Peyer's patch (tissue), 4 donors: ENCODE measurements around the gene UGT1A7. TPM values are rescaled to one million over a fixed set of nuclear protein-coding genes. Genes with fewer than 3 reads are reported as not detected.

ENCODE experiments used
- DNase-seq, 3 donors: peaks; one replicate each; pipeline ENCODE4 v3.0.0-alpha.2; 2017 to 2019
- H3K27ac ChIP-seq, 4 donors: fragments of 200-600 bp; sonication (generic); one replicate each; pipeline ENCODE4 v1.5.1; 2016 to 2019
- H3K27me3 ChIP-seq, 2 donors: fragments of 200-600 bp; sonication (generic); one replicate each; pipeline ENCODE4 v1.5.1; 2019
- H3K36me3 ChIP-seq, 3 donors: fragments of 200-600 bp; sonication (generic); one replicate each; pipeline ENCODE4 v1.5.1; 2016 to 2019
- H3K4me1 ChIP-seq, 4 donors: fragments of 200-600 bp; sonication (generic); one replicate each; pipeline ENCODE4 v1.5.1; 2016 to 2019
- H3K4me3 ChIP-seq, 4 donors: fragments of 200-600 bp; sonication (generic); 1 replicate in 3 of 4; 2 replicates in 1 of 4; pipeline ENCODE4 v1.5.1; 2016 to 2019; ENCODE audit warnings: mild to moderate bottlenecking in 1 of 4
- H3K9me3 ChIP-seq, 4 donors: fragments of 200-600 bp; sonication (generic); one replicate each; pipeline ENCODE4 v1.5.1; 2016 to 2019; ENCODE audit warnings: mild to moderate bottlenecking in 1 of 4
- POLR2A ChIP-seq, 2 donors: fragments of 450-650 bp; IDR thresholded peaks; one replicate each; pipeline ENCODE4 v1.5.1; 2017; ENCODE audit warnings: antibody characterized with exemption in 2 of 2, mild to moderate bottlenecking in 2 of 2, moderate library complexity in 2 of 2
- total RNA-seq, 4 donors: library from RNA; depleted of rRNA; stranded (reverse); fragments of >200 nt; gene quantifications; one replicate each; pipeline ENCODE4 v1.1.0, GENCODE V29; 2016
- TF ChIP-seq, protein P1 (sequence below), 6 experiments: fragments of 450-650 bp in 4 of 6; fragments of 200-600 bp in 2 of 6; sonication (generic) in 1 of 6; IDR thresholded peaks; one replicate each; pipeline ENCODE4 v1.5.1; 2017 to 2019; ENCODE audit warnings: antibody characterized with exemption in 6 of 6, mild to moderate bottlenecking in 3 of 6, moderate library complexity in 1 of 6

The UGT1A7 gene
- total RNA-seq, 4 donors from 2014 or later, result 8.3 to 33.9 (median 25.0) TPM

DNA sequence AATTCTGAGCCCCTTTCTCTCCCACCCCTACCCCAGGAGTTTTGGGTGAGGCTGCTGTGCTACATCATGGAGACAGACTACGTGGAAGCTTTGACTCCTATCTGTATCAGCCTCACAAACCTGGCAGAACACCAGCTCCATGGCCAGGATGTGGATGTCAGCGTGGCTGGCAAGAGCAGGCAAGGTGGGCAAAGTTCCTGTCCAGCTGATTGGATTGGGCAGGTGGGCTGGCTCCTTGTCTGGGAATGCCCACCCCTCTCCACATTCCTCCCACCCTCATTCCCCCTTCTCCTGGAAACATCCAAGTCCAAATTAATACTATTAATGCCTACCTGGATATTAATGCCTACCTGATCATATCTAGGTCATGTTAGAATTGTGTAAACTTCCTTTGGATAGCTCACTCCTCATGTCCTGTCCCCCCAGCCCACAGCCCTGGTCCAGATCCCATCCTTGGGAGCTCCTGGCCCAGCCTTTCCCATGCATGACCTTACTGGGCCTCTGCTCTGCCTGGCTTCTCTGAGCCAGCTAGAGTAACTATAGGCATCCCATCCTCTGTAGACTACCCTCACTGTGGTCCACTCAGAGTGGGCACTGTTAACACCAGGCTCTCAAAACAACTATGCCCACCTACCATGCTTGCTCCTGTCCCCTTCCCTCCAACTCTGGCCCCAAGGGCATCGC, 120.6 kb downstream of the UGT1A7 start:
- DNase-seq, result peak in 1 of 3 donors; percentile 20

DNA sequence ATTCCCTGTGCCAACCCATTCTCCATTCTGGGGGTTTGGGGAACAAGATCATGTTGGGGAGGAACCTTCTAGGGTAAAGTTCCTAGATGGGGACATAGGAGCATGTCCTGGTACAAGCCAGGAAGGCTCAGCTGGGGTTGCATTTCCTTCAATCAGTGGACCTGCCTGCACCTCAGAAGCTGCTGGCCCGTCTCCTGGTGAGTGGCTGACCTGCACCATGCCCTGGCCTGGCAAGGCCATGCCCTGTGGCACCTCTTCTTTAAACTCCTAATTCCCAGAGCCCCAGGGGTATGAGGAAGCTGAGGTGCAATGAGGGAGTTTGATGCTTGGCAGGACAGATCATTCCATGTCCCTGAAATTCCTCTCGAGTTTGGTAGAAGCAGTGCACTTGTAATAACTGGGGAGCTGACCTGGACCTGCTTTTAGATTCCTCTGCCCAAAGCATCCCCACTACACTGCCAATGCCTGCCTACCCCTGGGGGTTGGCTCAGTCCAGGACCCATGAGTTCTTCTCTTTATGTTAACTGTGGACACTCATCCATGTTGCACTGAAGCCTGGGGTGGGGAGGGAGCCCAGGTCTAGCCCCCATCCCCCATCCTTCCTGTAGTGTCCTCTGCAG, 121.7 kb downstream of the UGT1A7 start:
- Histone ChIP-seq H3K27me3 (no peaks in the 10 kb centered on the region), H3K36me3 (no peaks in the 10 kb centered on the region), H3K4me3 (no peak overlapping the region), H3K9me3 (no peaks in the 10 kb centered on the region), H3K27ac (no peak overlapping the region), H3K4me1 (no peaks in the 10 kb centered on the region)
- no peak for TF ChIP-seq POLR2A (IDR thresholded peaks at IDR 0.05)
- TF ChIP-seq, protein P1, sequence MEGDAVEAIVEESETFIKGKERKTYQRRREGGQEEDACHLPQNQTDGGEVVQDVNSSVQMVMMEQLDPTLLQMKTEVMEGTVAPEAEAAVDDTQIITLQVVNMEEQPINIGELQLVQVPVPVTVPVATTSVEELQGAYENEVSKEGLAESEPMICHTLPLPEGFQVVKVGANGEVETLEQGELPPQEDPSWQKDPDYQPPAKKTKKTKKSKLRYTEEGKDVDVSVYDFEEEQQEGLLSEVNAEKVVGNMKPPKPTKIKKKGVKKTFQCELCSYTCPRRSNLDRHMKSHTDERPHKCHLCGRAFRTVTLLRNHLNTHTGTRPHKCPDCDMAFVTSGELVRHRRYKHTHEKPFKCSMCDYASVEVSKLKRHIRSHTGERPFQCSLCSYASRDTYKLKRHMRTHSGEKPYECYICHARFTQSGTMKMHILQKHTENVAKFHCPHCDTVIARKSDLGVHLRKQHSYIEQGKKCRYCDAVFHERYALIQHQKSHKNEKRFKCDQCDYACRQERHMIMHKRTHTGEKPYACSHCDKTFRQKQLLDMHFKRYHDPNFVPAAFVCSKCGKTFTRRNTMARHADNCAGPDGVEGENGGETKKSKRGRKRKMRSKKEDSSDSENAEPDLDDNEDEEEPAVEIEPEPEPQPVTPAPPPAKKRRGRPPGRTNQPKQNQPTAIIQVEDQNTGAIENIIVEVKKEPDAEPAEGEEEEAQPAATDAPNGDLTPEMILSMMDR (IDR thresholded peaks at IDR 0.05), result no peak
- peak in 1 of 3 donors; percentile 13 for DNase-seq

More for the DNA sequence above, 120.6 kb downstream of the UGT1A7 start:
- no peaks in the 10 kb centered on the region for H3K4me1 ChIP-seq
- H3K27me3 ChIP-seq, result no peaks in the 10 kb centered on the region
- H3K27ac ChIP-seq, result no peak overlapping the region
- no peaks in the 10 kb centered on the region for H3K9me3 ChIP-seq
- H3K36me3 ChIP-seq, result no peaks in the 10 kb centered on the region
- no peak for TF ChIP-seq POLR2A (IDR thresholded peaks at IDR 0.05)
- TF ChIP-seq, protein P1 (IDR thresholded peaks at IDR 0.05), result no peak
- no peak overlapping the region for H3K4me3 ChIP-seq

DNA sequence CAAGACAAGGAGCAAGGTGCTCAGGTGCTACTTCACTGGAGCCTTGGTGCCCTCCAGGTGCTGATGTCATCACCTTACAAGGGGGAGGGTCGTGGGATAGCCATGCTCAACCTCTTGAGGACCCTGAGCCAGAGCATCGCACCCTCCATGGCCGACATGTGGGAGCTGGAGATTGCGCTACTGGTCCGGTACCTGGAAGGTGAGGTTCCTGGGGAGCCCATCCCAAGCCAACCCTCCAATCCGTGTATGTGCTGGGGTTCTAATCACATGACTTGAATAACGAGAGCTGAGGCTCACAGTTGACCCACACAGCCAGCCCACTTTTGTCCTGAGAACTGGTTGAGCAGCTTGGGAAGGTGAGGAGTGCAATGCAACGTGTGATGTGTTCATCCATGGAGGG, 122.3 kb downstream of the UGT1A7 start:
- TF ChIP-seq, protein P1 (IDR thresholded peaks at IDR 0.05), result no peak
- TF ChIP-seq POLR2A (IDR thresholded peaks at IDR 0.05), result no peak
- peak in 2 of 3 donors; percentile 15 to 28 for DNase-seq

DNA sequence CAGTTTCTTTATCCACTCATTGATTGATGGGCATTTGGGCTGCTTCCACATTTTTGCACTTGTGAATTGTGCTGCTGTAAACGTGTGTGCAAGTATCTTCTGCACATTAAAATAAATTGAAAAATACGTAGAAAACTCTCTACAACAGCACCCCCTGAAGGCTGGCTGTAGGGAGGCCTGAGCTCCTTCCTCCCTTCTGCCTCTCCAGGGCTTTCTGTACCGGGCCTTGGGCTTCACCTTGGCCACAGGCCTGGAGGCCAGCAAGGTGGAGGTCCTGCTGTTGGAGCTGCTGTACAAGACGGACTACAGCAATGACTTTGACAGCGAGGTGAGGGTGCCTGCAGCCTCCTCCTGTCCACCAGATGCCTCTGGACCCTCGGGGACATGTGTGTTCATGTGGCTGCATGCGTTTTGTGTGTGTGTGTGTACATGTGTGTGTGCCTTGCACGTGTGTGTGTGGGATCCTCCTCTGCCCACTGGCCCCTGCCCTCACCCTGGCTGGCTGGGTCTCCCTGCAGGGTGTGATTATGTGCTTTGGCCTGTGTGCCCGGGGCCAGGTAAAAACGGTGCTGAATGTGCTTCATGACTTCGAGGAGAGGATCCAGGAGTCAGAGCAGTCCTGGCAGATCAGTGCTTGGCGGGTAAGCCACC, 125.6 kb downstream of the UGT1A7 start:
- H3K9me3 ChIP-seq, result no peaks in the 10 kb centered on the region
- H3K27me3 ChIP-seq, result no peaks in the 10 kb centered on the region
- H3K4me3 ChIP-seq, result no peak overlapping the region
- H3K36me3 ChIP-seq, result no peaks in the 10 kb centered on the region
- H3K27ac ChIP-seq, result no peak overlapping the region
- DNase-seq, result peak in 2 of 3 donors; percentile 35 to 43
- no peak for TF ChIP-seq POLR2A (IDR thresholded peaks at IDR 0.05)
- TF ChIP-seq, protein P1 (IDR thresholded peaks at IDR 0.05), result peak in 2 of 6 experiments; percentile 6 to 14
- no peaks in the 10 kb centered on the region for H3K4me1 ChIP-seq

More for the DNA sequence above, 122.3 kb downstream of the UGT1A7 start:
- Histone ChIP-seq H3K4me1 (no peaks in the 10 kb centered on the region), H3K27ac (no peak overlapping the region), H3K27me3 (no peaks in the 10 kb centered on the region), H3K36me3 (no peaks in the 10 kb centered on the region), H3K9me3 (no peaks in the 10 kb centered on the region), H3K4me3 (no peak overlapping the region)

DNA sequence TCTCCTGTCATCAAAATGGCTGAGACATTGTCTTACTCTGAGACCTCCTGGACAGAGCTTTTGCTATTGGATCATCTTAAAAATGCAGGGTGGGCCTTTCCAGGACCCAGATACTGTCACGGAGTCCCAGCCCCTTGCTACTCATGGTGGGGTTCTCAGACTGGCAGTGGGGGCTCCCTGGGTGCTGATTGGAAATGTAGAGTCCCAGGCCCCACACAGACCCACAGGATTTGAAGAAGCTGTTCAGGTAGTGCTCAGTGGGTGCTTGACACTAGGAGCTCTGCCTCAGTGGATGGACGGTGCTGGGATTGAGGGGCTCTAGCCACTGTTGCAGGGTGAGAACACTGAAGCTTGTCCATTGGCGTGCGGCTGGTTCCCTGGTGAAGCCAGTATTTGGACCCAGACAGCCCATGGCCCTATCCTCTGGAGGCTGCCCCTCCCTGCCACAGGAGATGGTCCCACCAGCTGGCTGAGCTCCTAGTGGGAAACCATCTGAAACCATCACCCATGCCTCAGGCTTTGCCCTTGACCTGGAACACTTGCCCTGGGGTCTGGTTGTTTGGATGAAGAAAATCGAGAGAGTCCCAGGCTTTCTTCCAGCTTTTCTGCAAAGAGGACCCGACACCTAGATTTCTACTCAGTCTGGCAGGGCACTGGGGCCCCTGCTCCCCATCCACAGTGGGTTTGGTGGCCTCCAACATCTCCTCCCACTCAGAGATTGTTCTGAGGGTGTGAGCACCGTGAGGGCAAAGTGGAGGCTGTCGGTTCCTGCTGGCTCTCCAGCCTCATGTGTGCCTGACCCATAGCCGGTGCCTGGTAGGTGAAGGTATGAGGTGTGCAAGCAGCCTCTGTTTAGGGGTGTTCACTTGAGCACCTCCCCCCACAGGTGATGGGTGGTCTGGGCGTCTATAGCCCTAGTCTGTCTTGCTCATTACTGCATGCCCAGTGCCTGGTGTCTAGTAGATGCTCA, 126.5 kb downstream of the UGT1A7 start:
- Histone ChIP-seq H3K36me3 (no peaks in the 10 kb centered on the region), H3K4me3 (no peak overlapping the region), H3K27me3 (no peaks in the 10 kb centered on the region), H3K4me1 (no peaks in the 10 kb centered on the region), H3K27ac (no peak overlapping the region), H3K9me3 (no peaks in the 10 kb centered on the region)
- TF ChIP-seq, protein P1 (IDR thresholded peaks at IDR 0.05), result no peak
- TF ChIP-seq POLR2A (IDR thresholded peaks at IDR 0.05), result no peak
- DNase-seq, result peak in 2 of 3 donors; percentile 24 to 30
